Keratinocyte (primary cell): ENCODE data around the gene NEURL4. TPM values are rescaled to one million over a fixed set of nuclear protein-coding genes. Genes with fewer than 3 reads are reported as not detected.

Source experiments
- DNase-seq: peaks from one replicate; pipeline ENCODE4 v3.0.0-alpha.2; 2011; ENCODE audit warnings: low read depth, missing footprints, low spot score
- FAIRE-seq: peaks from 2 replicates; lab custom pipeline; 2011; peaks lifted over from hg19 to GRCh38; lab: Jason Lieb, UNC
- H2AFZ ChIP-seq: 2 replicates; pipeline ENCODE4 v1.6.0; 2012; ENCODE audit warnings: low read length, control low read depth, inconsistent platforms; ENCODE audit not compliant: control insufficient read depth
- H3K27ac ChIP-seq: 2 replicates; pipeline ENCODE4 v1.5.1; 2011; ENCODE audit warnings: low read length; ENCODE audit not compliant: control insufficient read depth, insufficient read depth
- H3K27me3 ChIP-seq: 3 replicates; pipeline ENCODE4 v1.6.0; 2011; ENCODE audit warnings: low read length; ENCODE audit not compliant: control insufficient read depth, insufficient read depth; ENCODE audit errors: extremely low read depth
- H3K36me3 ChIP-seq, 2 experiments: 2 replicates in 1 of 2; 3 replicates in 1 of 2; pipeline ENCODE4 v1.5.1; 2011; ENCODE audit warnings: low read length in 2 of 2, mild to moderate bottlenecking in 1 of 2; ENCODE audit not compliant: control insufficient read depth in 2 of 2, insufficient read depth in 2 of 2; ENCODE audit errors: extremely low read depth in 1 of 2
- H3K4me1 ChIP-seq: 3 replicates; pipeline ENCODE4 v1.5.1; 2011; ENCODE audit warnings: low read length; ENCODE audit not compliant: control insufficient read depth, insufficient read depth; ENCODE audit errors: extremely low read depth
- H3K4me2 ChIP-seq: 3 replicates; pipeline ENCODE4 v1.6.0; 2011; ENCODE audit warnings: low read depth, low read length; ENCODE audit not compliant: control insufficient read depth, insufficient read depth; ENCODE audit errors: extremely low read depth
- H3K4me3 ChIP-seq, 3 experiments: fragments of 200-600 bp in 1 of 3; sonication (generic) in 1 of 3; 2 replicates in 2 of 3; 3 replicates in 1 of 3; pipeline ENCODE4 v1.5.1; 2011 to 2016; ENCODE audit warnings: low read length in 3 of 3, mild to moderate bottlenecking in 3 of 3, control low read depth in 2 of 3, inconsistent platforms in 1 of 3, low read depth in 1 of 3, mixed read lengths in 1 of 3, mixed run types in 1 of 3, moderate library complexity in 1 of 3; ENCODE audit not compliant: control insufficient read depth in 2 of 3, insufficient read depth in 2 of 3; ENCODE audit errors: extremely low read depth in 1 of 3
- H3K79me2 ChIP-seq: 2 replicates; pipeline ENCODE4 v1.6.0; 2012; ENCODE audit warnings: low read length; ENCODE audit not compliant: control insufficient read depth, insufficient read depth
- H3K9ac ChIP-seq: 3 replicates; pipeline ENCODE4 v1.6.0; 2011; ENCODE audit warnings: low read length; ENCODE audit not compliant: control insufficient read depth, insufficient read depth; ENCODE audit errors: extremely low read depth
- H3K9me1 ChIP-seq: 3 replicates; pipeline ENCODE4 v1.6.0; 2011; ENCODE audit warnings: low read length; ENCODE audit not compliant: control insufficient read depth, insufficient read depth; ENCODE audit errors: extremely low read depth
- H3K9me3 ChIP-seq: 2 replicates; pipeline ENCODE4 v1.5.1; 2012; ENCODE audit warnings: low read depth, low read length; ENCODE audit not compliant: control insufficient read depth
- H4K20me1 ChIP-seq: 3 replicates; pipeline ENCODE4 v1.6.0; 2011; ENCODE audit warnings: low read length; ENCODE audit not compliant: control insufficient read depth, insufficient read depth; ENCODE audit errors: extremely low read depth
- EZH2 ChIP-seq: IDR thresholded peaks from one replicate; pipeline ENCODE4 v1.6.1; 2012; ENCODE audit warnings: inconsistent platforms, mild to moderate bottlenecking, low read length, moderate library complexity
- dilution Hi-C: fragments of 300-500 bp; cut with MboI; formaldehyde crosslinking; loops from one replicate; pipeline ENCODE4 v1.7.0; 2020; ENCODE audit warnings: low sequenced_read_pairs; ENCODE audit not compliant: extremely low pct_ligation_motif_present
- polyA plus RNA-seq, 5 experiments: library from polyadenylated mRNA; depleted of rRNA in 3 of 5; stranded (reverse) in 3 of 5; stranded (forward) in 1 of 5; unstranded in 1 of 5; fragments of >200 nt; gene quantifications; 1 replicate in 1 of 5; 2 replicates in 3 of 5; 3 replicates in 1 of 5; pipeline versions ENCODE4 v1.2.1 to v1.2.3, GENCODE V29; 2011 to 2012; ENCODE audit warnings: missing spikeins in 2 of 5, low read depth in 1 of 5, low replicate concordance in 1 of 5
- TF ChIP-seq, protein P1 (sequence below), 3 experiments: IDR thresholded peaks in 1 of 3; conservative IDR thresholded peaks in 1 of 3; optimal IDR thresholded peaks in 1 of 3; 2 replicates in 2 of 3; 3 replicates in 1 of 3; pipeline versions ENCODE3 to v1.5.1; 2011; ENCODE audit warnings: low read length in 3 of 3, mild to moderate bottlenecking in 3 of 3, moderate library complexity in 2 of 3, control low read depth in 1 of 3, inconsistent platforms in 1 of 3; ENCODE audit not compliant: insufficient read depth in 2 of 3; ENCODE audit errors: extremely low read depth in 1 of 3

Gene NEURL4
- polyA plus RNA-seq, 1 donor (not counting 4 experiments of a cell fraction or from before 2014, with no cell fraction given) = 11.3 TPM

DNA sequence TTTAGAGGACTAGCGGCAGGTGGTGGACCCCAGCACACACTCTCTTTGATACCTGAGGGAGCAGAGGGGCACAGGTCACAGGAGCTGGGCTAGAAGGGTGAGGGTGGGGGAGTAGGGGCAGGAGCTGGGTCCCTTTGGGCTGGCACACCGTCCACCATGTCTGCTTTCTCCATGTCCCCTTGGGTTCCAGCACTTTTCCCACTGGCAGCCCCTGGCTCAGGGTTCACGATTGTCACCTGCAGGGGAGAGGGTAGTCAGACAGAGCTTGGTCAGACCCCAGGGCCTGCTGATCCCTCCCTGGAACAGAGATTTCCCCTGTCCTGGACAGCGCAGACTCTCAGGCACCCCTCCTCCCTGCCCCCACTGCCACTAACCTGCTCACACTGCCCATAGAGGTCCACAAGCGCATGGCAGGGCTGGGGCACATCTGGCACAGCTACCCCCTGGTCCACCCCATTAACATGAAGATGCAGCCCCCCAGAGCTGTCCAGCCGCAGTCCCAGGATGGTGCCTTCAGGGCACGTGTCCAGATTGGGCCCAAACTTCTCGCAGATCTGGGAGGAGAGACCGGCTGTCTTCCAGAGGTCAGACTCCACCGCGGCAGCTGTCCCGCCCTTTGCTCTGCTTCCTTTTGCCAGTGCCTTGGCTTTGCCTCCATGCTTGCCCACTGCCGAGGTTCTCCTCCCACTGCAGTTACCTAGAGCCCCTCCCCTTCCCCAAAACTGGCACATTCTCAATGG, 10.8 kb downstream of the NEURL4 start:
- Histone ChIP-seq H3K27ac (no peak overlapping the region), H2AFZ (no peak overlapping the region), H3K4me1 (peaks cover 21% of the 10 kb centered on the region), H3K79me2 (peaks cover 10% of the 10 kb centered on the region), H3K36me3 (peaks cover 31 to 61% of the 10 kb centered on the region in 2 experiments), H4K20me1 (peaks cover 8% of the 10 kb centered on the region), H3K4me2 (no peak overlapping the region), H3K4me3 (no peak overlapping the region), H3K9ac (no peak overlapping the region), H3K27me3 (no peaks in the 10 kb centered on the region), H3K9me1 (peaks cover 8% of the 10 kb centered on the region), H3K9me3 (no peaks in the 10 kb centered on the region)
- TF ChIP-seq EZH2 = no peak
- TF ChIP-seq, protein P1, sequence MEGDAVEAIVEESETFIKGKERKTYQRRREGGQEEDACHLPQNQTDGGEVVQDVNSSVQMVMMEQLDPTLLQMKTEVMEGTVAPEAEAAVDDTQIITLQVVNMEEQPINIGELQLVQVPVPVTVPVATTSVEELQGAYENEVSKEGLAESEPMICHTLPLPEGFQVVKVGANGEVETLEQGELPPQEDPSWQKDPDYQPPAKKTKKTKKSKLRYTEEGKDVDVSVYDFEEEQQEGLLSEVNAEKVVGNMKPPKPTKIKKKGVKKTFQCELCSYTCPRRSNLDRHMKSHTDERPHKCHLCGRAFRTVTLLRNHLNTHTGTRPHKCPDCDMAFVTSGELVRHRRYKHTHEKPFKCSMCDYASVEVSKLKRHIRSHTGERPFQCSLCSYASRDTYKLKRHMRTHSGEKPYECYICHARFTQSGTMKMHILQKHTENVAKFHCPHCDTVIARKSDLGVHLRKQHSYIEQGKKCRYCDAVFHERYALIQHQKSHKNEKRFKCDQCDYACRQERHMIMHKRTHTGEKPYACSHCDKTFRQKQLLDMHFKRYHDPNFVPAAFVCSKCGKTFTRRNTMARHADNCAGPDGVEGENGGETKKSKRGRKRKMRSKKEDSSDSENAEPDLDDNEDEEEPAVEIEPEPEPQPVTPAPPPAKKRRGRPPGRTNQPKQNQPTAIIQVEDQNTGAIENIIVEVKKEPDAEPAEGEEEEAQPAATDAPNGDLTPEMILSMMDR (optimal IDR thresholded peaks at IDR 0.05 in 1 of 3, IDR thresholded peaks at IDR 0.05 in 1 of 3, conservative IDR thresholded peaks at IDR 0.05 in 1 of 3; ENCODE audit: extremely low read depth in 1 of 3, insufficient read depth in 2 of 3, low read length in 3 of 3) = no peak
- DNase-seq (no peak), FAIRE-seq (no peak)
- dilution Hi-C loops = no loop called here

DNA sequence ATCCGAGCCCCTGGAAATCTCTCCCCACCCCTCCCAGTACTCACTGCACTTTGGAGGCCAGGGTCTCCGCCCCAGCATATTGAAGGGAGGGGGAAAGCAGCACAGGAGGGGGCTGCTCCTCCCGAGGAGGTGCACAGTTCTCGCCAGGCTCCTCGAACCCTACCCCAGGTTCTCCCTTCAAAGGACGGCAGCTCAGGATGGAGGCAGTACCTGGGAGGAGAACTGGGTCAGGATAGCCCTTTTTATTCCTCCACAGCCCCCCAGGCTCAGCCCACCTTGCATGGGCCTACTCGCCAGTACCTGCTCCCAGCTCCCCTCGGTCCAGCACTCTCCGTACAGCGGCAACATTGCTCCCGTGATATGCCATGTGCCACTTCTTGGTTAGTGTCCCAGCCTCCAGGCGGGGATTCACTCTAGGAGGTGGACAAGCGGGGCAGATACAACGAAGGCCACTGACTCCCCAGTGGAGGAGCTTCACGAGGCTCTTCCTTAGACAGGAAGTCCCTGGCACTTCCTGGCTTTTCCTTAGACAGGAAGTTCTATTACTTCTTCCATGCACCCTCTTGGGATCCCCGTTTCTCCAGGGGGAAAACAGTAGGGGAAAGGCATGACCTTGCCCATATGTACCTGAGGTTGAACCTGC, 11.9 kb downstream of the NEURL4 start:
- H3K9me1 ChIP-seq = peaks cover 8% of the 10 kb centered on the region
- H3K4me3 ChIP-seq = no peak overlapping the region
- FAIRE-seq = no peak
- H3K27me3 ChIP-seq = no peaks in the 10 kb centered on the region
- no peak overlapping the region for H2AFZ ChIP-seq
- peaks cover 27% of the 10 kb centered on the region for H3K4me1 ChIP-seq
- H3K9ac ChIP-seq = no peak overlapping the region
- H3K79me2 ChIP-seq = peaks cover 19% of the 10 kb centered on the region
- dilution Hi-C loops = no loop called here
- no peak overlapping the region for H3K4me2 ChIP-seq
- peaks cover 31 to 61% of the 10 kb centered on the region in 2 experiments for H3K36me3 ChIP-seq
- no peak overlapping the region for H3K27ac ChIP-seq
- H3K9me3 ChIP-seq = no peaks in the 10 kb centered on the region
- no peak for DNase-seq
- peaks cover 18% of the 10 kb centered on the region for H4K20me1 ChIP-seq
- TF ChIP-seq, protein P1 (optimal IDR thresholded peaks at IDR 0.05 in 1 of 3, IDR thresholded peaks at IDR 0.05 in 1 of 3, conservative IDR thresholded peaks at IDR 0.05 in 1 of 3; ENCODE audit: extremely low read depth in 1 of 3, insufficient read depth in 2 of 3, low read length in 3 of 3) = no peak
